H9 (cell line): ENCODE measurements around the gene FCHSD2. TPM values are rescaled to one million over a fixed set of nuclear protein-coding genes. Genes with fewer than 3 reads are reported as not detected.

Experiments
- DNase-seq: peaks from one replicate; pipeline ENCODE4 v3.0.0-alpha.2; 2017
- H2AFZ ChIP-seq: one replicate; pipeline ENCODE4 v1.6.1; 2013; ENCODE audit warnings: mild to moderate bottlenecking, low read length, control low read depth, moderate library complexity
- H2AK5ac ChIP-seq: 2 replicates; pipeline ENCODE4 v1.6.1; 2013; ENCODE audit warnings: low read length, control low read depth, mixed read lengths; ENCODE audit not compliant: insufficient read length
- H2BK120ac ChIP-seq: one replicate; pipeline ENCODE4 v1.6.1; 2013; ENCODE audit warnings: low read depth, mild to moderate bottlenecking, low read length, control low read depth, inconsistent platforms; ENCODE audit not compliant: poor library complexity, severe bottlenecking
- H2BK12ac ChIP-seq: 2 replicates; pipeline ENCODE4 v1.6.1; 2013; ENCODE audit warnings: low read length, control low read depth, mixed read lengths, low read depth; ENCODE audit not compliant: insufficient read length
- H2BK15ac ChIP-seq: 2 replicates; pipeline ENCODE4 v1.6.1; 2013; ENCODE audit warnings: low read depth, low read length, control low read depth
- H2BK20ac ChIP-seq: one replicate; pipeline ENCODE4 v1.6.1; 2013; ENCODE audit warnings: low read depth, mild to moderate bottlenecking, low read length, control low read depth, inconsistent platforms; ENCODE audit not compliant: poor library complexity, severe bottlenecking
- H2BK5ac ChIP-seq: 2 replicates; pipeline ENCODE4 v1.6.1; 2013; ENCODE audit warnings: low read length, control low read depth, mixed read lengths; ENCODE audit not compliant: insufficient read length
- H3K14ac ChIP-seq: 2 replicates; pipeline ENCODE4 v1.6.1; 2013; ENCODE audit warnings: low read length, control low read depth; ENCODE audit not compliant: insufficient read depth
- H3K18ac ChIP-seq: 2 replicates; pipeline ENCODE4 v1.6.1; 2013; ENCODE audit warnings: low read depth, mild to moderate bottlenecking, mixed read lengths, low read length, control low read depth; ENCODE audit not compliant: insufficient read length
- H3K23ac ChIP-seq: 2 replicates; pipeline ENCODE4 v1.6.1; 2013; ENCODE audit warnings: low read length, control low read depth, mixed read lengths, low read depth; ENCODE audit not compliant: insufficient read length
- H3K23me2 ChIP-seq: 2 replicates; pipeline ENCODE4 v1.6.1; 2013; ENCODE audit warnings: low read depth, mild to moderate bottlenecking, mixed read lengths, low read length, control low read depth; ENCODE audit not compliant: insufficient read length, poor library complexity, severe bottlenecking
- H3K27ac ChIP-seq: 2 replicates; pipeline ENCODE4 v1.5.1; 2013; ENCODE audit warnings: low read length, control low read depth, mixed read lengths, low read depth; ENCODE audit not compliant: insufficient read length
- H3K27me3 ChIP-seq: 2 replicates; pipeline ENCODE4 v1.6.1; 2013; ENCODE audit warnings: low read length, control low read depth, inconsistent platforms; ENCODE audit not compliant: insufficient read depth
- H3K4ac ChIP-seq: 2 replicates; pipeline ENCODE4 v1.6.1; 2013; ENCODE audit warnings: low read depth, mild to moderate bottlenecking, control low read depth, inconsistent platforms, low read length, moderate library complexity
- H3K4me1 ChIP-seq: 2 replicates; pipeline ENCODE4 v1.6.1; 2013; ENCODE audit warnings: low read length, control low read depth, inconsistent platforms; ENCODE audit not compliant: insufficient read depth
- H3K4me2 ChIP-seq: 2 replicates; pipeline ENCODE4 v1.6.1; 2013; ENCODE audit warnings: low read length, control low read depth, mixed read lengths; ENCODE audit not compliant: insufficient read length, insufficient read depth
- H3K56ac ChIP-seq: 2 replicates; pipeline ENCODE4 v1.6.1; 2013; ENCODE audit warnings: low read depth, mild to moderate bottlenecking, mixed read lengths, low read length, control low read depth; ENCODE audit not compliant: insufficient read length
- H3K79me1 ChIP-seq: 2 replicates; pipeline ENCODE4 v1.6.1; 2013; ENCODE audit warnings: low read depth, mild to moderate bottlenecking, moderate library complexity, low read length, control low read depth, inconsistent platforms; ENCODE audit not compliant: insufficient read depth, poor library complexity, severe bottlenecking
- H3K79me2 ChIP-seq: 2 replicates; pipeline ENCODE4 v1.6.1; 2013; ENCODE audit warnings: low read length, control low read depth, inconsistent platforms; ENCODE audit not compliant: insufficient read depth
- H3K9ac ChIP-seq: 2 replicates; pipeline ENCODE4 v1.6.1; 2013; ENCODE audit warnings: low read length, control low read depth, mixed read lengths; ENCODE audit not compliant: insufficient read length; ENCODE audit errors: extremely low read depth
- H3K9me3 ChIP-seq: one replicate; pipeline ENCODE4 v1.6.1; 2013; ENCODE audit warnings: low read depth, low read length, inconsistent platforms; ENCODE audit not compliant: control insufficient read depth
- H3T11ph ChIP-seq: one replicate; pipeline ENCODE4 v1.6.1; 2013; ENCODE audit warnings: mild to moderate bottlenecking, low read length, control low read depth, inconsistent platforms
- H4K20me1 ChIP-seq: one replicate; pipeline ENCODE4 v1.6.1; 2013; ENCODE audit not compliant: control insufficient read depth, insufficient read length, insufficient read depth
- H4K5ac ChIP-seq: 2 replicates; pipeline ENCODE4 v1.6.1; 2013; ENCODE audit warnings: low read depth, mild to moderate bottlenecking, mixed read lengths, low read length, control low read depth; ENCODE audit not compliant: insufficient read length
- H4K8ac ChIP-seq: replicated peaks from 2 replicates; pipeline ENCODE4 v1.6.1; 2013; ENCODE audit warnings: low read length, control low read depth, mixed read lengths, low read depth; ENCODE audit not compliant: insufficient read length
- H4K91ac ChIP-seq: 2 replicates; pipeline ENCODE4 v1.6.1; 2013; ENCODE audit warnings: low read depth, mild to moderate bottlenecking, moderate library complexity, mixed read lengths, low read length, control low read depth; ENCODE audit not compliant: insufficient read length
- H3K27ac Mint-ChIP-seq, 3 experiments: 2 replicates in 2 of 3; 3 replicates in 1 of 3; pipeline ENCODE4 v1.8.0; 2020 to 2021; ENCODE audit warnings: mixed read lengths in 3 of 3, mild to moderate bottlenecking in 1 of 3, moderate library complexity in 1 of 3
- H3K27me3 Mint-ChIP-seq: 2 replicates; pipeline ENCODE4 v1.8.0; 2021; ENCODE audit warnings: low read depth, mild to moderate bottlenecking, moderate library complexity, mixed read lengths
- H3K36me3 Mint-ChIP-seq, 3 experiments: 2 replicates in 2 of 3; 3 replicates in 1 of 3; pipeline ENCODE4 v1.8.0; 2020 to 2021; ENCODE audit warnings: low read depth in 3 of 3, mixed read lengths in 3 of 3; ENCODE audit not compliant: insufficient read depth in 1 of 3
- H3K4me1 Mint-ChIP-seq, 2 experiments: 2 replicates each; pipeline ENCODE4 v1.8.0; 2020; ENCODE audit warnings: mixed read lengths in 2 of 2
- H3K4me3 Mint-ChIP-seq, 2 experiments: 2 replicates in 1 of 2; 3 replicates in 1 of 2; pipeline ENCODE4 v1.8.0; 2020 to 2021; ENCODE audit warnings: mild to moderate bottlenecking in 2 of 2, mixed read lengths in 2 of 2, moderate library complexity in 1 of 2
- H3K9me3 Mint-ChIP-seq, 2 experiments: 2 replicates in 1 of 2; 3 replicates in 1 of 2; pipeline ENCODE4 v1.8.0; 2020; ENCODE audit warnings: mild to moderate bottlenecking in 2 of 2, mixed read lengths in 2 of 2, moderate library complexity in 1 of 2
- CTCF ChIP-seq: fragments of 200-600 bp; sonication (generic); conservative IDR thresholded peaks from 3 replicates; pipeline ENCODE4 v1.8.0; 2021; ENCODE audit warnings: antibody characterized with exemption, mild to moderate bottlenecking
- WGBS: extraction: QIAGEN DNeasy Blood & Tissue Kit; methylation state at CpG from one replicate; pipeline ENCODE4 v1.1.7; 2013; ENCODE audit warnings: missing lambda C conversion rate, low lambda C conversion rate, mixed read lengths; ENCODE audit not compliant: insufficient read length; ENCODE audit errors: extremely low coverage; 5-methylcytosine and 5-hydroxymethylcytosine counted together
- total RNA-seq: library from RNA; stranded (reverse); gene quantifications from 2 replicates; pipeline ENCODE4 v1.2.1, GENCODE V29; 2021

The FCHSD2 gene
- total RNA-seq, 1 experiment from 2014 or later = 17.8 TPM

GRCh38 chr11:72904016-72904415 is 238.1 kb downstream of the FCHSD2 start:
- no CpG with 5 or more reads among the region's 4 CpGs for WGBS
- Mint-ChIP-seq H3K4me3 (no peak overlapping the region), H3K36me3 (peaks cover 11 to 24% (median 22%) of the 10 kb centered on the region in 3 experiments), H3K4me1 (peaks cover 19 to 20% of the 10 kb centered on the region in 2 experiments), H3K9me3 (peaks cover 22 to 28% of the 10 kb centered on the region in 2 experiments), H3K27ac (peak overlapping the region in 2 of 3 experiments; percentile 45 to 51; a peak in 3 of 7 replicates), H3K27me3 (no peaks in the 10 kb centered on the region; the same call in 1 of the 2 replicates)
- Histone ChIP-seq H3K79me2 (no peaks in the 10 kb centered on the region), H4K5ac (no peak overlapping the region), H4K91ac (no peak overlapping the region), H4K8ac (no peak overlapping the region), H3K9me3 (no peaks in the 10 kb centered on the region), H3K23ac (no peak overlapping the region), H3K4ac (no peak overlapping the region), H3K14ac (no peak overlapping the region), H2BK15ac (no peak overlapping the region), H2AK5ac (no peak overlapping the region), H2BK20ac (no peak overlapping the region), H3K27me3 (no peaks in the 10 kb centered on the region), H3K79me1 (no peaks in the 10 kb centered on the region), H3K23me2 (no peaks in the 10 kb centered on the region), H2BK12ac (no peak overlapping the region), H3T11ph (no peak overlapping the region), H2BK5ac (no peak overlapping the region), H3K56ac (no peak overlapping the region), H4K20me1 (no peaks in the 10 kb centered on the region), H3K27ac (peak overlapping the region; percentile 20), H2AFZ (no peak overlapping the region), H3K4me2 (no peak overlapping the region), H3K9ac (no peak overlapping the region), H3K4me1 (no peaks in the 10 kb centered on the region), H3K18ac (no peak overlapping the region), H2BK120ac (no peak overlapping the region)
- TF ChIP-seq CTCF = no peak
- no peak for DNase-seq
